Endothelial cell (in vitro differentiated cells): Measurements from ENCODE around the gene EMC10. TPM values are rescaled to one million over a fixed set of nuclear protein-coding genes. Genes with fewer than 3 reads are reported as not detected.

Source experiments
- DNase-seq: peaks from one replicate; pipeline ENCODE4 v3.0.0; 2021; ENCODE audit warnings: low spot score
- H3K27ac Mint-ChIP-seq: one replicate; pipeline ENCODE4 v1.8.0; 2021; ENCODE audit warnings: mixed read lengths, inconsistent platforms; ENCODE audit not compliant: unreplicated experiment
- H3K27me3 Mint-ChIP-seq: one replicate; pipeline ENCODE4 v1.8.0; 2021; ENCODE audit warnings: mild to moderate bottlenecking, moderate library complexity, mixed read lengths, inconsistent platforms; ENCODE audit not compliant: unreplicated experiment
- H3K36me3 Mint-ChIP-seq: one replicate; pipeline ENCODE4 v1.8.0; 2021; ENCODE audit warnings: mild to moderate bottlenecking, low read depth, mixed read lengths, inconsistent platforms; ENCODE audit not compliant: unreplicated experiment
- H3K4me1 Mint-ChIP-seq: one replicate; pipeline ENCODE4 v1.8.0; 2021; ENCODE audit warnings: mild to moderate bottlenecking, mixed read lengths, inconsistent platforms; ENCODE audit not compliant: unreplicated experiment
- H3K4me3 Mint-ChIP-seq: one replicate; pipeline ENCODE4 v1.8.0; 2021; ENCODE audit warnings: mild to moderate bottlenecking, mixed read lengths, inconsistent platforms; ENCODE audit not compliant: unreplicated experiment
- H3K9me3 Mint-ChIP-seq: one replicate; pipeline ENCODE4 v1.8.0; 2021; ENCODE audit warnings: mixed read lengths, inconsistent platforms; ENCODE audit not compliant: unreplicated experiment
- CTCF ChIP-seq: fragments of 200-600 bp; sonication (generic); IDR thresholded peaks from one replicate; pipeline ENCODE4 v1.5.0; 2021; ENCODE audit warnings: antibody characterized with exemption; ENCODE audit not compliant: unreplicated experiment
- total RNA-seq: library from RNA; stranded (reverse); fragmentation: NEBNext Ultra II Directional; extraction: Animal tissue kit (Norgen Biotek cat#: 25700); gene quantifications from one replicate; pipeline ENCODE4 v1.2.1, GENCODE V29; 2021; ENCODE audit not compliant: unreplicated experiment

Gene EMC10
- total RNA-seq, 1 donor from 2014 or later, result 0.21 TPM

GRCh38 chr19:50459067-50459456 is 17.2 kb upstream of the EMC10 start:
- H3K27ac Mint-ChIP-seq, result no peak overlapping the region
- DNase-seq, result no peak
- no peak for TF ChIP-seq CTCF
- peaks cover 13% of the 10 kb centered on the region for H3K9me3 Mint-ChIP-seq
- no peak overlapping the region for H3K4me3 Mint-ChIP-seq
- peaks cover 12% of the 10 kb centered on the region for H3K36me3 Mint-ChIP-seq
- no peaks in the 10 kb centered on the region for H3K4me1 Mint-ChIP-seq
- peaks cover 9% of the 10 kb centered on the region for H3K27me3 Mint-ChIP-seq

DNA sequence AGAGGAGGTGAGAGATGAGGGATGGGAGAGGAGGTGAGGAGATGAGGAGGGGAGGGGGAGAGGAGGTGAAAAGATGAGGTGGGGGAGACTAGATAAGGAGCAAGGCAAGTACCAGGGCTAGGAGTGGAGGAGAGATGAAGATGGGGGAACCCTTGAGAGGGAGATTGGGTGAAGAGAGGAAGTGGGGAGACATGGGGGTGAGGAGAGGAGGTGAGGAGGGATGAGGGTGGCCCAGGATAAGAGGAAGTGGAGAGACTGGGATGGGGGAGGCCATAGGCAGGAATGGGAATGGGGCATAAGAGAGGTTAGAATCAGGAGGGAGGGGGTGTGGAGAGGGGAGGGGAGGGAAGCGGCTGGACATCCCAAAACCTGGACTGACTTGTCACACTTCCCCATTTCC is 16.7 kb upstream of the EMC10 start:
- DNase-seq, result no peak
- peaks cover 12% of the 10 kb centered on the region for H3K36me3 Mint-ChIP-seq
- H3K4me3 Mint-ChIP-seq, result no peak overlapping the region
- H3K4me1 Mint-ChIP-seq, result no peaks in the 10 kb centered on the region
- H3K27ac Mint-ChIP-seq, result no peak overlapping the region
- no peak for TF ChIP-seq CTCF
- peaks cover 9% of the 10 kb centered on the region for H3K27me3 Mint-ChIP-seq
- H3K9me3 Mint-ChIP-seq, result peaks cover 14% of the 10 kb centered on the region

DNA sequence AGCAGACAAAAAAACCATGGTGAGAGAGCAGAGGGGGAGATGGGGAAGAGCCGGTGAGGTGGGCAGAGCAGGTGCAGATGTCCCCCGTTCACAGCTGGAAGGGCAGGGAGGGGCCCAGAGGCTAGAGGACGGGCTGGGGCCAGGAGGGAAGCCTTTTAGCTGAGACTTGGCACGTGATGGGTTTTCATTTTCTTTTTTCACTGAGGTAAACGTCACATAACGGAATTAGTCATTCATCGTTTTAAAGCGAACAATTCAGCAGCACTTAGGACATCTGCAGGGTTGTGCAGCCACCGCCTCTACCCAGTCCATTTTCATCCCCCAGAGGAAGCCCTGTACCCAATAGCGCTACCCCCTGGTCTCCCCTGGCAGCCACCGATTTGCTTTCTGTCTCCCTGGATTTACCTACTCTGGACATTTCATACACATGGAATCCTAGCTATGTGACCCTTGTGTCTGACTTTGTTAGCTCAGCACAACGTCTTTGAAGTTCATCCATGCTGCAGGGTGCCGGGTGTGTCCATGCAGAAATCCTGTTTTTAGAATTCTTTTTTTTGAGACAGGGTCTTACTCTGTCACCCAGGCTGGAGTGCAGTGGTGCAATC is 16.0 kb upstream of the EMC10 start:
- Mint-ChIP-seq H3K27me3 (peaks cover 7% of the 10 kb centered on the region), H3K9me3 (peaks cover 16% of the 10 kb centered on the region), H3K4me1 (no peaks in the 10 kb centered on the region), H3K4me3 (no peak overlapping the region), H3K36me3 (peaks cover 9% of the 10 kb centered on the region), H3K27ac (no peak overlapping the region)
- no peak for DNase-seq
- no peak for TF ChIP-seq CTCF

GRCh38 chr19:50461066-50461875 is 15.0 kb upstream of the EMC10 start:
- no peaks in the 10 kb centered on the region for H3K27me3 Mint-ChIP-seq
- H3K27ac Mint-ChIP-seq, result no peak overlapping the region
- H3K36me3 Mint-ChIP-seq, result peaks cover under 1% of the 10 kb centered on the region
- H3K4me3 Mint-ChIP-seq, result no peak overlapping the region
- DNase-seq, result peak; percentile 62
- H3K9me3 Mint-ChIP-seq, result peaks cover 7% of the 10 kb centered on the region
- peak; percentile 81 for TF ChIP-seq CTCF
- no peaks in the 10 kb centered on the region for H3K4me1 Mint-ChIP-seq

DNA sequence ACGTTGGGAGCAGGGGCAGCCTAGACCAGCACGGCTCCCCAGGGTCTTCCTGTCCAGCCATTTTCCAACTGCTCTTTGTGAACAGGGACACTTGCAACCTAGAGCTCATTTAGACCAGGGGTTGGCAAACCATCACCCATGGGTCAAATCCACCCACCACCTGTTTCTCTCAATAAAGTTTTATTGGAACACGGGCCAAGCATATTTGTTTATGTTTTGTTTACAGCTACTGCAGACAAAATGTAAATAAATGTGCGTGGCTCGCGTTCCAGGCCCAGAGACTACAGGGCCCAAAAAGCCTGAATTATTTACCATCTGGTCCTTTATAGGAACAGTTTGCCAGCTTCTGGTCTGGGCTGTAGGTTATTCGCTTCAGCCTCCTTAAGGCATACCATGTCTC is 13.3 kb upstream of the EMC10 start:
- no peak overlapping the region for H3K27ac Mint-ChIP-seq
- DNase-seq, result no peak
- peaks cover 10% of the 10 kb centered on the region for H3K9me3 Mint-ChIP-seq

More for the DNA sequence above, 13.3 kb upstream of the EMC10 start:
- Mint-ChIP-seq H3K27me3 (peaks cover 2% of the 10 kb centered on the region), H3K4me3 (no peak overlapping the region), H3K4me1 (no peaks in the 10 kb centered on the region), H3K36me3 (no peaks in the 10 kb centered on the region)
- TF ChIP-seq CTCF, result no peak
